ENCODE results near the gene ARHGDIB.
A peak's percentile ranks its signal among the peaks of the same experiment; 100 is the strongest.

Gene ARHGDIB

DNA sequence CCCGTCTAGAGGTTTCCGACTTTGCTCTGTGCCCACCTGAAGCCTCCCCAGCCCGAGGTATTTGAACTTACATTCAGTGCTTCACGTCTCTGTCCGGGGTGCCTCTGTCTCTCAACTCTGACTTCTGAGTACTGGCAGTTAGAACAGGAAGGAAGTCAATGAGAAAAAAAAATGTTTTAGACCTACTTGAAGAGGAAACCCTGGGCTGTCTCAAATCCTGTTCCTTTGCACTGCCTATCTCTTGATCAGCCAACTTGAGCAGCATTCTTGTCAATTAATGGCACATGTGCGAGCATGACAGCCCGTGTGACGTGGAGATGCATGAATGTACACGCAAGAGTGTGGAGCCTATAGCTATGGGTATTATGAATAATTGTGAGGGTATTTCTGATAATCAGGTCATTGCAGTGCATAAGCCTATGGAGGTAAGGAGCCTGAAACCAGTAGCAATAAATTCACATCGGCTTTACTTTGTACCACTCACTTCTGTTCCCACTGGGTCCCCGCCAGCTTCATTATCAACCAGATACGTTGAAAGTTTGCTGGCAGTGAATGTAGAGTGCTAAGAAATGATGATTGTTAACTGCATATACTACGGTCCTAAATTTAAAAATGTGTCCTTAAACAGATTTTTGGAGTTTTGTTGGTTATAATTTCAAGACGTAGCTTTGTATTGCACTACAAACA lies at the start of gene ARHGDIB:
TSS of gene ARHGDIB (minus strand) at position 136 of the 687 bp plus-strand sequence. CDS start 10,889 bp downstream, outside the sequence.
- H3K4me3 ChIP-seq (ENCODE audit: low read length), result no peak within 1 kb of the TSS
- no peaks in the 10 kb centered on the region for H3K4me1 ChIP-seq (ENCODE audit: insufficient read depth, low read length)
- H3K36me3 ChIP-seq (ENCODE audit: insufficient read depth, low read length), result no peaks in the 10 kb centered on the region
- H3K9me3 ChIP-seq (ENCODE audit: low read length), result no peaks in the 10 kb centered on the region
- no peaks in the 10 kb centered on the region for H3K27me3 ChIP-seq (ENCODE audit: insufficient read depth, low read length)
- H2AFZ ChIP-seq (ENCODE audit: low read depth, low read length), result no peak within 1 kb of the TSS

DNA sequence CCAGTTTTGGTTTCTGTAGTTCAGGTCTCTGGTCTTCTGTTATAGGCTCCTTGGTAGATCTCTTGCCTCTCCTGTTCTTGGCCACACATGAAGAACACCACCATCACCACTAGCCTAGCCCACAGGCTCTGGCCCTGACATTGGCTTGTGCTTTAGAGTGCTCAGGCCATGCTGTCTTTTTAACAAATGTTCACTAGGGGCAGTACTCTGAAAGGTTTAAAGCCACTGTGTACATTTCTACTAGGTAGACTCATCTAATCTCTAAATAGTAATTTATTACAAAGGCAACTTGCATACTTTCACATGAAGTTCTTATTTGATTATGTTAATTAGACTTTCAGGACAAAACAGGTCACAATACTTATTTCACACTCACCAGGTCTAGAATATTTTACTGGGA lies 49.8 kb upstream of the ARHGDIB start:
- no peak overlapping the region for H3K4me3 ChIP-seq (ENCODE audit: low read length)
- no peak overlapping the region for H2AFZ ChIP-seq (ENCODE audit: low read depth, low read length)
- H3K4me1 ChIP-seq (ENCODE audit: insufficient read depth, low read length), result no peaks in the 10 kb centered on the region
- H3K36me3 ChIP-seq (ENCODE audit: insufficient read depth, low read length), result no peaks in the 10 kb centered on the region
- H3K9me3 ChIP-seq (ENCODE audit: low read length), result no peaks in the 10 kb centered on the region
- H3K27me3 ChIP-seq (ENCODE audit: insufficient read depth, low read length), result no peaks in the 10 kb centered on the region

GRCh38 chr12:15007551-15007950 lies 46.1 kb upstream of the ARHGDIB start:
- no peaks in the 10 kb centered on the region for H3K27me3 ChIP-seq (ENCODE audit: insufficient read depth, low read length)
- H3K9me3 ChIP-seq (ENCODE audit: low read length), result no peaks in the 10 kb centered on the region
- no peaks in the 10 kb centered on the region for H3K4me1 ChIP-seq (ENCODE audit: insufficient read depth, low read length)
- no peaks in the 10 kb centered on the region for H3K36me3 ChIP-seq (ENCODE audit: insufficient read depth, low read length)
- H3K4me3 ChIP-seq (ENCODE audit: low read length), result no peak overlapping the region
- H2AFZ ChIP-seq (ENCODE audit: low read depth, low read length), result no peak overlapping the region

GRCh38 chr12:15005064-15005463 lies 43.7 kb upstream of the ARHGDIB start:
- Histone ChIP-seq H3K4me1 (ENCODE audit: insufficient read depth, low read length) (no peaks in the 10 kb centered on the region), H3K27me3 (ENCODE audit: insufficient read depth, low read length) (peaks cover 6% of the 10 kb centered on the region), H3K9me3 (ENCODE audit: low read length) (no peaks in the 10 kb centered on the region)

DNA sequence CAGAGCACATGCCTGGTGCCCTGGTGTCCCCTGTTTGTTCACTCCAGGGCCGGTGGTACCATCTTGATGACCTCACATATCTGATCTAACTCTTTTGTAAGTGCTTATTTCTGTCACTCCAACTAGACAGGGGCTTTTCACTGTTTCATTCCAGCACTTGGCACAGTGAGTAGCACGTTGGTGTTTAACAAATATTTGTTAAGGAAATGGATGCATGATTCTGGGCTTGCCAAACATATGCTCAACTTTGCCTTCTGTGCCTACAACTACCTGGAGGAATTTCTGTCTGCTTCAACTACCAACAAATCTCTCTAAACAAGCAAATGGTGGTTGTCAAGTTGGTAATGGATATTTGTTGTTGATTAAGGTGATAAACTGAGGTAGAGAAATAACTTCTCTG lies 43.0 kb upstream of the ARHGDIB start:
- Histone ChIP-seq H3K4me1 (ENCODE audit: insufficient read depth, low read length) (no peaks in the 10 kb centered on the region), H3K9me3 (ENCODE audit: low read length) (no peaks in the 10 kb centered on the region), H3K27me3 (ENCODE audit: insufficient read depth, low read length) (peaks cover 6% of the 10 kb centered on the region), H2AFZ (ENCODE audit: low read depth, low read length) (no peak overlapping the region), H3K4me3 (ENCODE audit: low read length) (no peak overlapping the region), H3K36me3 (ENCODE audit: insufficient read depth, low read length) (no peaks in the 10 kb centered on the region)

More at GRCh38 chr12:15005064-15005463, 43.7 kb upstream of the ARHGDIB start:
- Histone ChIP-seq H2AFZ (ENCODE audit: low read depth, low read length) (no peak overlapping the region), H3K36me3 (ENCODE audit: insufficient read depth, low read length) (no peaks in the 10 kb centered on the region), H3K4me3 (ENCODE audit: low read length) (no peak overlapping the region)

DNA sequence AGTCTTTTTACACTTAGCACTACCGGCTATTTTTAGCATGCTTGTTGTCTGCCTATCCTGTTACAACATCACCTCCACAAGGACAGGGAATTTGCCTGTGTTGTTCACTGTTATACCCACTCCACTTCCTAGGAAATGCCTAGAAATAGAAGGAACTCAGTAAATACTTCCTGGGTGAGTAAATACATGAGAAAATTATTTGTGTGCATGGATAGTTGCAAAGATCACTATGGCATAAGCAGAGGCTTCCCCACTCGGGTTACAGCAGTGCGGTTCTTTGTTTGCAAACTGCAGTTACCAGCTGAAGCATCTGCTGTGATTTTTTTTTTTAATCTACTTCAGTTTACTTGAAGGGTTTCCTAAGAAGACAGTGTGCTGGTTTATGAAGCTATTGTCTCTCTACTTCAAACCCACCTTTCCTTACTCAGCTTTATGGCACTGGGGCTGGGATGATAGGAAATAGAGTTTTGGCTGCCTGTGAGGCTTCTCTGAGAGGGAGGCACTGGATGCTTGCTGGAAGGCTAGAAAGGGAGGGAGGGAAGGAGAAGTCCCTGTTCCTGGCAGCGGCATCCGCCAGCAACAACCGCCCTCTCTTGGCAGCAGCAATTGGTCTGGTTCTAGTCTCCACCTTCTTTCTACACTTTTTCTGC lies 40.5 kb upstream of the ARHGDIB start:
- no peaks in the 10 kb centered on the region for H3K9me3 ChIP-seq (ENCODE audit: low read length)
- peaks cover 6% of the 10 kb centered on the region for H3K27me3 ChIP-seq (ENCODE audit: insufficient read depth, low read length)
- no peak overlapping the region for H3K4me3 ChIP-seq (ENCODE audit: low read length)
- H3K36me3 ChIP-seq (ENCODE audit: insufficient read depth, low read length), result no peaks in the 10 kb centered on the region
- no peaks in the 10 kb centered on the region for H3K4me1 ChIP-seq (ENCODE audit: insufficient read depth, low read length)
- peak overlapping the region; percentile 5 for H2AFZ ChIP-seq (ENCODE audit: low read depth, low read length)

DNA sequence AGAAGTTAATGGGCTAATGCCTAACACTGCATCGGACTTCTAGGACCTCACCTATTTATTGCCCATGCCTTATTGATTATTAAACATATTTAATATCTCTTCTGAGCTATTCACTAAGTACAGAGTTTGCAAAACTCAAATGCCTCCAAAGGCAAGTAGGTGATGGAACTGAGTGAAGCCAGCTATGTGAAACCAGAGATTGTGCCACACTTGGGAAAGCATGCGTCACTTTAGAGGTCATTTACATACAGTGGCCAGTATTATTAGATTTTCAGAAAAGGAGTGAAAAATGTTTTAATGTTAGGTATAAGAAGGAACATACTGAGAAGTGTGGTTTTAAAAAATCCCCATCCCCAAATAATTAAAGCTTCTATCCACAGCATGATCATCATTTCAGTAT lies 39.2 kb upstream of the ARHGDIB start:
- Histone ChIP-seq H3K4me3 (ENCODE audit: low read length) (no peak overlapping the region), H3K27me3 (ENCODE audit: insufficient read depth, low read length) (peaks cover 6% of the 10 kb centered on the region), H3K4me1 (ENCODE audit: insufficient read depth, low read length) (no peaks in the 10 kb centered on the region), H2AFZ (ENCODE audit: low read depth, low read length) (no peak overlapping the region), H3K36me3 (ENCODE audit: insufficient read depth, low read length) (no peaks in the 10 kb centered on the region), H3K9me3 (ENCODE audit: low read length) (no peaks in the 10 kb centered on the region)

- Histone ChIP-seq H3K9me3 (ENCODE audit: low read length) (no peaks in the 10 kb centered on the region), H3K4me3 (ENCODE audit: low read length) (no peak overlapping the region), H3K27me3 (ENCODE audit: insufficient read depth, low read length) (peaks cover 6% of the 10 kb centered on the region), H2AFZ (ENCODE audit: low read depth, low read length) (no peak overlapping the region), H3K4me1 (ENCODE audit: insufficient read depth, low read length) (no peaks in the 10 kb centered on the region), H3K36me3 (ENCODE audit: insufficient read depth, low read length) (no peaks in the 10 kb centered on the region)
Observed at GRCh38 chr12:14999695-15000365, 38.4 kb upstream of the ARHGDIB start.

DNA sequence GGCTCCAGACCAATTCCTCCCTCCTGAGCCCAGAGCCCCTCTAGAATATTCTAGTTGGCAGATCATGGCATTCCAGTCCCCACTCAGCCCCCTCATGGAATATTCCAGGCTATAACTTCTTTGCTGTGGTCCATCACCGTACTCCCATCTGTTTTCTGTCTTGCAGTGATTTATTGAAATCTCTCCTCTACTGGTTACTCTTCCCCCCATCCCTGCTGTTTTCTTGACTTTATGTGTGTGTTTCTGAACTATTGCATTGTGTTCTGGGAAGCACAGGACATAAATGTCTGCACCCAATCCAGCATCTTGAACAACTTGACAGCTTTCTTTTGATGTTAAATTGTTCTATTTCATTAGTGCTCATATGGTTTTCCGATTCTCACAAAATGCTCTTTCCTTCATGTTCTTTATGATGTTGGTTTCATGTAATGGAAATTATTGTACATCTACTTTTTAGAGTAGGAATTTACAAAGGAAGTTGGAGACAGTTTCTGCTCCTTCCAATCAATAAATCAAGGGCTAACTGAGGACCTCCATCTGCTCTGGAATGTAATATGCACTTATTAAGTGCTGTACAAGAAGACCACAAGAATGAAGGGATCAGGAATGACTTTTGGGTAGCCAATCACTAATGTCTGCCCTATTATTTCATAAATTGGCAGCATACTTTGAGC lies 37.8 kb upstream of the ARHGDIB start:
- Histone ChIP-seq H3K4me3 (ENCODE audit: low read length) (no peak overlapping the region), H3K36me3 (ENCODE audit: insufficient read depth, low read length) (no peaks in the 10 kb centered on the region), H3K27me3 (ENCODE audit: insufficient read depth, low read length) (peaks cover 6% of the 10 kb centered on the region), H3K4me1 (ENCODE audit: insufficient read depth, low read length) (no peaks in the 10 kb centered on the region), H2AFZ (ENCODE audit: low read depth, low read length) (no peak overlapping the region), H3K9me3 (ENCODE audit: low read length) (no peaks in the 10 kb centered on the region)

DNA sequence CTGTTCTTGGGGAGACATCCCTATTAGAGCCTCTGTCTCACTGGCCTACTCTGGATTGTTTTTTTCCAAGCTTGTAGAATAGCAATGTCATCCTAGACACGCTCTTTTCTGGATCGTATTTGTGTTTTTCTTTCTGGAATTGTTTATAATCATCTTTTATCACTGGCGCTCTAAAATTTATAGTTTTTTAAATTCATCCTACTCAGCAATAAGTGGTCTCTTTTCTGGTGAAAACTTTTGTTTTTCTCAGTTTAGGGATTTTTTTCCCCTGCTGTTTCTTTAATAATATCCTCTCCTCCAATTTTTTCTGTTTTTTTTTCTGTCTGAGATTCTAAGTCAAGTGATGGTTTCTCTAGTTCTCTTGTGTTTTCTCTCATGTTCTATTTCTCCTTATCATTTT lies 36.6 kb upstream of the ARHGDIB start:
- no peak overlapping the region for H2AFZ ChIP-seq (ENCODE audit: low read depth, low read length)
- H3K36me3 ChIP-seq (ENCODE audit: insufficient read depth, low read length), result no peaks in the 10 kb centered on the region
- no peaks in the 10 kb centered on the region for H3K4me1 ChIP-seq (ENCODE audit: insufficient read depth, low read length)
- no peaks in the 10 kb centered on the region for H3K9me3 ChIP-seq (ENCODE audit: low read length)
- H3K4me3 ChIP-seq (ENCODE audit: low read length), result no peak overlapping the region
- peaks cover 6% of the 10 kb centered on the region for H3K27me3 ChIP-seq (ENCODE audit: insufficient read depth, low read length)

DNA sequence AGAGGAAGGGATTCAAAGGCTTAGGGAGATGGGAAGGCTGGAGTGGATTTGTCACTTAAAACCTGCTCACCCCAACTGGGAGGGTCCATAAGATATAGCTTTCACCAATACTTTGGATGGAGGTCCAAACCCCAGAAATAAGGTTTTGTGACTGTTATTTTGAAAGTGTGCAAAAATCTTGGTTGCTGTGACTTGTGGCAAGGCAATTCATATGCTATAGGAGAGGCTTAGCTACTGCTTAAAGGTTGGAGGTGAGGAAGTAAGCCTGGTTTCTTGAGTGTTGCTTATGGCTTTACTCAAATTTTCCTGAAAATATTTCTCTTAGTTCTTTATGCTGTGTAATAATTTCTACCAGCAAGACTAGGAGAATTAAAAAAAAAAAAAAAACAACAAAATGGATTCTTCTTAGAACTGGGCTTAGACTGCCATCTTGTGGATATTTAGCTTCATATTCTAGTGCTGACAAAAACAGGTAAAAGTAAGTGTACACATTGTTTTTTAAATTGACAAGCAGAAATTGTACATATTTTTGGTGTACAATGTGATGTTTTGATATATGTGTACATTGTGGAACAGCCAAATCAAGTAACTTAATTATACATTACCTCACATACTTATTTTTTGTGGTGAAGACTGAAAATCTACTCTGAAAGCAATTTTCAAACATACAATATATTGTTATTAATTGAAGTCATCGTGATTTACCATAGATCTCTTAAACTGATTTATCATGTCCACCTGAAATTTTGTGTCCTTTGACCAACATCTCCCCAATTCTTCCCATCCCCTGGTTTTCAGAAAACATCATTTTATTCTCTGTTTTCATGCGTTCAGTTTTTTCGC lies 34.4 kb upstream of the ARHGDIB start:
- H3K4me3 ChIP-seq (ENCODE audit: low read length), result no peak overlapping the region
- H3K4me1 ChIP-seq (ENCODE audit: insufficient read depth, low read length), result no peaks in the 10 kb centered on the region
- H3K9me3 ChIP-seq (ENCODE audit: low read length), result no peaks in the 10 kb centered on the region
- H2AFZ ChIP-seq (ENCODE audit: low read depth, low read length), result no peak overlapping the region
- no peaks in the 10 kb centered on the region for H3K27me3 ChIP-seq (ENCODE audit: insufficient read depth, low read length)
- no peaks in the 10 kb centered on the region for H3K36me3 ChIP-seq (ENCODE audit: insufficient read depth, low read length)

GRCh38 chr12:14994610-14995009 lies 33.2 kb upstream of the ARHGDIB start:
- Histone ChIP-seq H3K27me3 (ENCODE audit: insufficient read depth, low read length) (no peaks in the 10 kb centered on the region), H2AFZ (ENCODE audit: low read depth, low read length) (no peak overlapping the region), H3K4me1 (ENCODE audit: insufficient read depth, low read length) (no peaks in the 10 kb centered on the region), H3K4me3 (ENCODE audit: low read length) (no peak overlapping the region), H3K36me3 (ENCODE audit: insufficient read depth, low read length) (no peaks in the 10 kb centered on the region), H3K9me3 (ENCODE audit: low read length) (no peaks in the 10 kb centered on the region)

All from neuron (in vitro differentiated cells).